ENCODE results near the gene RNMT.

The RNMT gene

DNA sequence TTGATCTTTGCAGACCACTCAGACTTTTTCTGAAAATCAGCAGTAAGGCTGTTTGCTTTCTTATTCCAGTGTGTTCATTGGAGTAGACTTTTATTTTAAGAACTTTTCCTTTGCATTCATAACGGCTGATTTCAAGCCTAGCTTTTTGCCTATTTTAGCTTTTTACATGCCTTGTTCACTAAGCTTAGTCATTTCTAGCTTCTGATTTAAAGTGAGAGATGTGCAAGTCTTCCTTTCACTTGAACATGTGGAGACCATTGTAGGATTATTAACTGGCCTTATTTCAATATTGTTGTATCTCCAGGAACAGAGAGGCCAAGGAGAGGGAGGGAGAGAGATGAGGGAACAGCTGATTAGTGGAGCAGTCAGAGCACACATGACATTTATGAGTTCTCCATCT lies 32.1 kb downstream of the RNMT start:
- no peak overlapping the region for H3K27ac ChIP-seq
- no peak overlapping the region for H3K4me3 ChIP-seq (IDR thresholded peaks at IDR 0.05; ENCODE audit: insufficient read depth, low read depth, low read length)
- no peaks in the 10 kb centered on the region for H3K79me2 ChIP-seq (ENCODE audit: insufficient read depth, low read depth)
- H3K4me2 ChIP-seq, result no peak overlapping the region
- H4K20me1 ChIP-seq (ENCODE audit: insufficient read depth), result no peaks in the 10 kb centered on the region
- TF ChIP-seq CTCF (conservative IDR thresholded peaks at IDR 0.05; ENCODE audit: low read depth, low read length), result no peak
- H3K36me3 ChIP-seq (ENCODE audit: insufficient read depth), result no peaks in the 10 kb centered on the region
- no peak overlapping the region for H2AFZ ChIP-seq (ENCODE audit: low read depth)
- no peaks in the 10 kb centered on the region for H3K27me3 ChIP-seq (ENCODE audit: insufficient read depth, low read depth)
- H3K9ac ChIP-seq, result no peak overlapping the region
- no peaks in the 10 kb centered on the region for H3K4me1 ChIP-seq (ENCODE audit: low read depth, poor library complexity, severe bottlenecking)

GRCh38 chr18:13760047-13760446 lies 33.6 kb downstream of the RNMT start:
- no peak for TF ChIP-seq CTCF (conservative IDR thresholded peaks at IDR 0.05; ENCODE audit: low read depth, low read length)

GRCh38 chr18:13762690-13763439 lies 36.4 kb downstream of the RNMT start:
- Histone ChIP-seq H3K4me3 (IDR thresholded peaks at IDR 0.05; ENCODE audit: insufficient read depth, low read depth, low read length) (no peak overlapping the region), H3K79me2 (ENCODE audit: insufficient read depth, low read depth) (no peaks in the 10 kb centered on the region), H3K9ac (no peak overlapping the region), H2AFZ (ENCODE audit: low read depth) (no peak overlapping the region), H3K4me1 (ENCODE audit: low read depth, poor library complexity, severe bottlenecking) (no peaks in the 10 kb centered on the region), H3K36me3 (ENCODE audit: insufficient read depth) (no peaks in the 10 kb centered on the region), H3K27ac (no peak overlapping the region), H4K20me1 (ENCODE audit: insufficient read depth) (no peaks in the 10 kb centered on the region), H3K27me3 (ENCODE audit: insufficient read depth, low read depth) (no peaks in the 10 kb centered on the region), H3K4me2 (no peak overlapping the region)
- no peak for TF ChIP-seq CTCF (conservative IDR thresholded peaks at IDR 0.05; ENCODE audit: low read depth, low read length)

More at GRCh38 chr18:13760047-13760446, 33.6 kb downstream of the RNMT start:
- Histone ChIP-seq H2AFZ (ENCODE audit: low read depth) (no peak overlapping the region), H3K4me2 (no peak overlapping the region), H3K36me3 (ENCODE audit: insufficient read depth) (no peaks in the 10 kb centered on the region), H3K4me3 (IDR thresholded peaks at IDR 0.05; ENCODE audit: insufficient read depth, low read depth, low read length) (no peak overlapping the region), H3K27ac (no peak overlapping the region), H3K79me2 (ENCODE audit: insufficient read depth, low read depth) (no peaks in the 10 kb centered on the region), H3K4me1 (ENCODE audit: low read depth, poor library complexity, severe bottlenecking) (no peaks in the 10 kb centered on the region), H3K9ac (no peak overlapping the region), H3K27me3 (ENCODE audit: insufficient read depth, low read depth) (no peaks in the 10 kb centered on the region), H4K20me1 (ENCODE audit: insufficient read depth) (no peaks in the 10 kb centered on the region)

- no peaks in the 10 kb centered on the region for H3K27me3 ChIP-seq (ENCODE audit: insufficient read depth, low read depth)
- no peaks in the 10 kb centered on the region for H3K79me2 ChIP-seq (ENCODE audit: insufficient read depth, low read depth)
- no peak overlapping the region for H3K4me3 ChIP-seq (IDR thresholded peaks at IDR 0.05; ENCODE audit: insufficient read depth, low read depth, low read length)
- H3K36me3 ChIP-seq (ENCODE audit: insufficient read depth), result no peaks in the 10 kb centered on the region
- no peak overlapping the region for H2AFZ ChIP-seq (ENCODE audit: low read depth)
- H3K9ac ChIP-seq, result no peak overlapping the region
- H3K4me1 ChIP-seq (ENCODE audit: low read depth, poor library complexity, severe bottlenecking), result no peaks in the 10 kb centered on the region
- no peak for TF ChIP-seq CTCF (conservative IDR thresholded peaks at IDR 0.05; ENCODE audit: low read depth, low read length)
- no peak overlapping the region for H3K4me2 ChIP-seq
- H4K20me1 ChIP-seq (ENCODE audit: insufficient read depth), result no peaks in the 10 kb centered on the region
- H3K27ac ChIP-seq, result no peak overlapping the region
These were observed 48.6 kb downstream of the RNMT start for GRCh38 chr18:13775058-13775457.

Data from KMS-11 (cell line).